ENCODE data around the gene STYXL2. TPM values are rescaled to one million over a fixed set of nuclear protein-coding genes. Genes with fewer than 3 reads are reported as not detected.

STYXL2 gene
- total and polyA plus RNA-seq, 2 donors (not counting 1 experiment from before 2014, with no cell fraction given), result not detected

GRCh38 chr1:167090314-167090942 lies 3.4 kb upstream of the STYXL2 start, which contains the start of gene GPA33:
Gene GPA33, minus strand, starts transcription at chr1:167090377. Its CDS starts 90 bp downstream, at chr1:167090287.
- H3K4me1 Mint-ChIP-seq, result peaks cover 16% of the 10 kb centered on the region
- POLR2A ChIA-PET, result no interaction called here

DNA sequence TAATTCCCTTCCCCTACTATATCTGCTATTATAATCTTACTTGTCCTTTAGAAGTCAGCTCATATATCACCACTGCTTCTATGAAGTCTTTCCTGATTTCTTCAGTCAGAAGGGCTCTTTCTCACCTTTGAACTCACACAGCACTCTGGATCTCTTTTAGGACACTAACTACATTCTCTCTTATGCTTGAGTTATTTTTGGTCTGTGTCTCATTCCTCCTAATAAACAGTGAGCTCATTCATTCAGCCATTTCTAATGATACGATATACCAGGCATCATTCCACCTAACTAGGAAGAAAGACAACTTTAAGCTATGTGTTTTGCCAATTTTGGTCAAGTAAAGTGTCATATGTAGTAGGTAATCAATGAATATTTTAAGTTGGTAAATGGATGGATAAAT lies 1.2 kb upstream of the STYXL2 start:
- intact Hi-C loops (cut with micrococcal nuclease), result no loop called here
- ATAC-seq (ENCODE audit: low read depth), result no peak
- H3K9me3 ChIP-seq (ENCODE audit: control extremely low read depth in 1 of 3, control insufficient read depth in 2 of 3, insufficient read depth in 1 of 3, low read length in 2 of 3), result peaks cover 0 to 1% (median 0%) of the 10 kb centered on the region in 3 donors
- no CpG with 5 or more reads among the region's 1 CpG for WGBS (ENCODE audit: insufficient coverage)
- H3K27ac Mint-ChIP-seq, result no peak overlapping the region
- TF ChIP-seq, protein P1, sequence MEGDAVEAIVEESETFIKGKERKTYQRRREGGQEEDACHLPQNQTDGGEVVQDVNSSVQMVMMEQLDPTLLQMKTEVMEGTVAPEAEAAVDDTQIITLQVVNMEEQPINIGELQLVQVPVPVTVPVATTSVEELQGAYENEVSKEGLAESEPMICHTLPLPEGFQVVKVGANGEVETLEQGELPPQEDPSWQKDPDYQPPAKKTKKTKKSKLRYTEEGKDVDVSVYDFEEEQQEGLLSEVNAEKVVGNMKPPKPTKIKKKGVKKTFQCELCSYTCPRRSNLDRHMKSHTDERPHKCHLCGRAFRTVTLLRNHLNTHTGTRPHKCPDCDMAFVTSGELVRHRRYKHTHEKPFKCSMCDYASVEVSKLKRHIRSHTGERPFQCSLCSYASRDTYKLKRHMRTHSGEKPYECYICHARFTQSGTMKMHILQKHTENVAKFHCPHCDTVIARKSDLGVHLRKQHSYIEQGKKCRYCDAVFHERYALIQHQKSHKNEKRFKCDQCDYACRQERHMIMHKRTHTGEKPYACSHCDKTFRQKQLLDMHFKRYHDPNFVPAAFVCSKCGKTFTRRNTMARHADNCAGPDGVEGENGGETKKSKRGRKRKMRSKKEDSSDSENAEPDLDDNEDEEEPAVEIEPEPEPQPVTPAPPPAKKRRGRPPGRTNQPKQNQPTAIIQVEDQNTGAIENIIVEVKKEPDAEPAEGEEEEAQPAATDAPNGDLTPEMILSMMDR (IDR thresholded peaks at IDR 0.05), result no peak
- no peak for TF ChIP-seq EZH2 (IDR thresholded peaks at IDR 0.05; ENCODE audit: borderline replicate concordance, insufficient read depth, low read depth, low read length, poor library complexity, severe bottlenecking)
- no peak overlapping the region for H3K4me3 ChIP-seq (ENCODE audit: control extremely low read depth in 1 of 5, extremely low read depth in 1 of 5, insufficient read depth in 1 of 5, low read depth in 2 of 5, low read length in 4 of 5)
- no peaks in the 10 kb centered on the region for H4K20me1 ChIP-seq (ENCODE audit: control insufficient read depth, insufficient read depth, low read length, poor library complexity, severe bottlenecking)
- H3K4me3 Mint-ChIP-seq, result no peak overlapping the region
- no peaks in the 10 kb centered on the region for H3K9me3 Mint-ChIP-seq (ENCODE audit: insufficient read depth)
- H3K4me2 ChIP-seq (replicated peaks; ENCODE audit: low read depth, low read length, poor library complexity, severe bottlenecking), result no peak overlapping the region
- H3K79me2 ChIP-seq (ENCODE audit: control insufficient read depth, insufficient read depth, low read length), result no peaks in the 10 kb centered on the region
- H3K27ac ChIP-seq (ENCODE audit: low read length in 2 of 2), result no peak overlapping the region
- no peaks in the 10 kb centered on the region for H3K36me3 ChIP-seq (replicated peaks in 1 of 2; ENCODE audit: control extremely low read depth in 1 of 2, control insufficient read depth in 1 of 2, extremely low read depth in 1 of 2, insufficient read depth in 2 of 2, low read length in 1 of 2)
- no peak for DNase-seq
- H2AFZ ChIP-seq (ENCODE audit: insufficient read depth, low read depth, low read length, poor library complexity, severe bottlenecking), result no peak overlapping the region
- no peaks in the 10 kb centered on the region for H3K27me3 ChIP-seq (replicated peaks in 1 of 4; ENCODE audit: control extremely low read depth in 1 of 4, control insufficient read depth in 3 of 4, insufficient read depth in 4 of 4, low read length in 3 of 4)
- no peak overlapping the region for H3K9ac ChIP-seq (ENCODE audit: low read length)
- peaks cover 17 to 18% of the 10 kb centered on the region in 2 donors for H3K4me1 ChIP-seq (ENCODE audit: control insufficient read depth in 2 of 2, insufficient read depth in 2 of 2, low read length in 2 of 2)
- H3K27me3 Mint-ChIP-seq, result peaks cover 7% of the 10 kb centered on the region
- CTCF ChIA-PET, result interaction anchor here (0.7 to 1.8 kb wide), 3 partner anchors 34 to 410 kb away, joined by 3 to 8 read pairs (median 3); no protein-coding TSS in a partner anchor
- H3K4me1 Mint-ChIP-seq, result peaks cover 16% of the 10 kb centered on the region
- POLR2A ChIA-PET, result interaction anchor here (0.6 kb wide), 1 partner anchor 130 kb away, joined by 3 read pairs; no protein-coding TSS in a partner anchor

More at GRCh38 chr1:167090314-167090942, 3.4 kb upstream of the STYXL2 start, which contains the start of gene GPA33:
- Histone ChIP-seq H3K4me2 (replicated peaks; ENCODE audit: low read depth, low read length, poor library complexity, severe bottlenecking) (peak within 1 kb of the TSS; percentile 52), H2AFZ (ENCODE audit: insufficient read depth, low read depth, low read length, poor library complexity, severe bottlenecking) (peak within 1 kb of the TSS; percentile 75), H3K9ac (ENCODE audit: low read length) (peak within 1 kb of the TSS; percentile 13), H3K4me3 (ENCODE audit: control extremely low read depth in 1 of 5, extremely low read depth in 1 of 5, insufficient read depth in 1 of 5, low read depth in 2 of 5, low read length in 4 of 5) (no peak within 1 kb of the TSS), H3K27ac (ENCODE audit: low read length in 2 of 2) (peak within 1 kb of the TSS; percentile 80 to 82), H3K4me1 (ENCODE audit: control insufficient read depth in 2 of 2, insufficient read depth in 2 of 2, low read length in 2 of 2) (peaks cover 17 to 18% of the 10 kb centered on the region in 2 donors), H3K9me3 (ENCODE audit: control extremely low read depth in 1 of 3, control insufficient read depth in 2 of 3, insufficient read depth in 1 of 3, low read length in 2 of 3) (no peaks in the 10 kb centered on the region), H3K79me2 (ENCODE audit: control insufficient read depth, insufficient read depth, low read length) (no peaks in the 10 kb centered on the region), H4K20me1 (ENCODE audit: control insufficient read depth, insufficient read depth, low read length, poor library complexity, severe bottlenecking) (no peaks in the 10 kb centered on the region), H3K27me3 (replicated peaks in 1 of 4; ENCODE audit: control extremely low read depth in 1 of 4, control insufficient read depth in 3 of 4, insufficient read depth in 4 of 4, low read length in 3 of 4) (no peaks in the 10 kb centered on the region), H3K36me3 (replicated peaks in 1 of 2; ENCODE audit: control extremely low read depth in 1 of 2, control insufficient read depth in 1 of 2, extremely low read depth in 1 of 2, insufficient read depth in 2 of 2, low read length in 1 of 2) (no peaks in the 10 kb centered on the region)
- no peak for TF ChIP-seq EZH2 (IDR thresholded peaks at IDR 0.05; ENCODE audit: borderline replicate concordance, insufficient read depth, low read depth, low read length, poor library complexity, severe bottlenecking)
- TF ChIP-seq, protein P1 (IDR thresholded peaks at IDR 0.05), result no peak
- peak within 1 kb of the TSS; percentile 86 for H3K27ac Mint-ChIP-seq
- DNase-seq (peak; percentile 70), ATAC-seq (ENCODE audit: low read depth) (peak; percentile 90)
- WGBS (ENCODE audit: insufficient coverage), result no CpG with 5 or more reads among the region's 1 CpG
- intact Hi-C loops (cut with micrococcal nuclease), result no loop called here
- peaks cover 7% of the 10 kb centered on the region for H3K27me3 Mint-ChIP-seq
- no peaks in the 10 kb centered on the region for H3K9me3 Mint-ChIP-seq (ENCODE audit: insufficient read depth)
- CTCF ChIA-PET, result interaction anchor here (0.8 to 1.6 kb wide), 2 partner anchors 31 to 33 kb away, joined by 3 to 5 read pairs; no protein-coding TSS in a partner anchor
- H3K4me3 Mint-ChIP-seq, result peak within 1 kb of the TSS; percentile 44

Data from B cell (primary cell).